Activated CD4-positive, alpha-beta T cell treated with anti-CD3 and anti-CD28 coated beads for 4 hours (primary cell): ENCODE data around the gene SPRR2B.
"Not testable (repeated sequence)": the region's sequence is repeated elsewhere in the genome, so short reads cannot be mapped to it uniquely, and the experiment has no call there.

Source experiments
- DNase-seq, 2 donors: peaks; one replicate each; pipeline ENCODE4 v3.0.0-alpha.2; 2020

The SPRR2B gene

DNA sequence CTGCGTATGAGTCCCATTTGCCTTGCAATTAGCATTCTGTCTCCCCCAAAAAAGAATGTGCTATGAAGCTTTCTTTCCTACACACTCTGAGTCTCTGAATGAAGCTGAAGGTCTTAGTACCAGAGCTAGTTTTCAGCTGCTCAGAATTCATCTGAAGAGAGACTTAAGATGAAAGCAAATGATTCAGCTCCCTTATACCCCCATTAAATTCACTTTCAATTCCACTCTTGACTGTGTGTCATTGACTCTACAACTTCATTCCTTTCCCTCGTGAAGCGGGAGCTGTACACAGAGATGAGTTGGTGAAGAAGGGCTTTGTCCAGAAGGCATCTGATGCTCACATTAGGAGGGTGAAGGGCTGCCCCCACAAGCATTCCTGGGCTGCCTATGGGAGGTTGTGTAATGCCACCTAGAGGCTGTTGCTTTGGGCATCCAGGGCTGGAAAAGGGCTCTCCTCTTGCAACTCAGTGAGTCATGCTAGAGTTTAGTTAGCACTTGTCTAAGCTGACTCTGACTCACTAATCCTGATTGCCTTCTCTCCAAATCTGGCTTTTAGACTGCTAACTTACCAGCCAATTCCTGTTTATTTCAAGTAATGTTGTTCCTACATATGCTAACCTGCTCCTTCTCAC lies 38.6 kb downstream of the SPRR2B start:
- DNase-seq = no peak

DNA sequence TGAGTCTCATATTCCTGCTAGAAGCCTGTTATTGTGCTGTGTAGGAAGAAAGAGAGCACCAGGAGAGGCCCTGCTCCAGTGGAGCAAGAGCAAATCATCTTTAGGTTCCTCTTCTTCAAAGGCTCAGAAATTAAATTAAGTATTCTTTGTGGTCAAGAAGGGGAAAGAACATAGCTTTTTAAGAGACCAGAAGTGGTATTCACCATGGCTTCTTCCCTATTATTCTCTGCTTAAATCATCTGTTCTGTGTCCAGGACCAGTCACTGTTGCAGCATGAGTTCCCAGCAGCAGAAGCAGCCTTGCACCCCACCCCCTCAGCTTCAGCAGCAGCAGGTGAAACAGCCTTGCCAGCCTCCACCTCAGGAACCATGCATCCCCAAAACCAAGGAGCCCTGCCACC lies 39.3 kb downstream of the SPRR2B start:
- no peak for DNase-seq

DNA sequence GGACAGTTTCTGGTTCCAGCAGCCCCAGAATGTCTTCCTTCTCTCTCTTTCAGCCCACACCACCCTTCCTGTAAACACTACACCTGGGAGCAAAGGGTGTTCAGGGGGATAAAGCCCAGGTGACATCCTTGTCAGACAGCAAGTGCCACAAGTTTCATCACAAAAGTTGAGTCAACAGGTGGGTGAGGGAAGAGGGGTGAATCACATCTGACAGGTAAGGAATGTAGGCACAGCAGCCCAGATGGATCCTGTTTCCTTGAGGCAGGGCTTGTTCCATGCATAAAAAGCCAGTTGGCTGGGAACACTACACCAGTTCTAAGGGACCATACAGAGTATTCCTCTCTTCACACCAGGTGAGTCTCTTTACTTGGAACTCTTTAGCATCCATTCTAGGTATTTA lies 40.5 kb downstream of the SPRR2B start, which contains the start of gene SPRR1B:
Gene SPRR1B, plus strand, starts transcription at position 309 of the 400 bp plus-strand sequence. CDS start 1,143 bp downstream, outside the sequence.
- DNase-seq = no peak

DNA sequence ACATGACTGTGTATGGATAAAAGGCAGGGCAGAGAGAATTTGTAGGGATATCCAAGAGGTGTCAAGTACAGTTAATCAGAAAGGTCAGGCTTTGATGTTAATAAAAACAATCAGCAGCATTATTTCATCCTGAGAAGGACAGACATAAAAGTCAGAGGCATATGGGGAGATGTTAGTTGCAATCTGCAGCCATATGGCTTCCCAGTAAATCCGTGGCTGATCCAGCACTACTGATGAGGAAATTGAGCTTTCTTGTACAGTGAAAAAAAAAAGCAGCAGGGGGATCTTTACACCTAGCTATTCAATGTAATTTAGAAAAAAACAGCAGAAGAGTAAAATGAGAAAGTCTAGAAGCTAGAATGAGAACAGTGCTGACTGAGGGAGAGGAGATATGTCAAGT lies 42.6 kb downstream of the SPRR2B start:
- DNase-seq = no peak

DNA sequence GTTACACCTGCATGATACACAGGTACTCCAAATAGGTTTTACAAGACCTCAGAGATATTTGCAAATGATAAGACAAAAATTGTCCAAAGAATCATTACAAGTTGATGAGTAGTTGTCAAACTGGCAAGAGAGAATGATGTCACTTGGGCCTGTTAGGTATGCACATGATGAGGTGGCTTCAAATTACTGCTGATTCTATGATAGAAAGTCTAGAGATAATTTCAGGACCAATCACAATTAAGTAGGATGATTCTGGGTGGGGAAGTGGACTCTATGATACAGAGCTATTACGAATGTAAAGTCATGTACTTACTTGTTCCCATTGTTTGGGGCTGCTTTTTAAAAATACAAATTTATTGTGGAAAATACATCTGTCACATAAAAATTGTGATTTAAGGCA lies 45.6 kb downstream of the SPRR2B start:
- DNase-seq = no peak

DNA sequence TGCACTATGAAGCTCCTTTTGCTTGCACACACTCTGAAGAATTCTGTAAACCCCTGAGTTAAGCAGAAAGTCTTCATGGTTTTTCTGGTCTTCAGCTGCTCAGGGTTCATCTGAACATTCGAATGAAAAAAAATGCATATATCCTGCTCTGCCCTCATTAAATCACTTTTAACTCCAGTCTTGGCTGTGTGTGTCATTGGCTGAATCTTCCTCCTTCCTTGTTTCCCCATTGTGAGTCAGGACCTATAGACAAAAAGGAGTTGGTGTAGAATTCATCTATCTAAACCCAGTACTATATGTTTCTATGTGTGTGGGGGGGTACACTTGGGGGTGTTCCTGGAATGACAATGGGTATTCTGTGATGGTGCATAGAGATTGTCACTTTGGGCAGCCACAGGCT lies 47.0 kb downstream of the SPRR2B start:
- no peak for DNase-seq

DNA sequence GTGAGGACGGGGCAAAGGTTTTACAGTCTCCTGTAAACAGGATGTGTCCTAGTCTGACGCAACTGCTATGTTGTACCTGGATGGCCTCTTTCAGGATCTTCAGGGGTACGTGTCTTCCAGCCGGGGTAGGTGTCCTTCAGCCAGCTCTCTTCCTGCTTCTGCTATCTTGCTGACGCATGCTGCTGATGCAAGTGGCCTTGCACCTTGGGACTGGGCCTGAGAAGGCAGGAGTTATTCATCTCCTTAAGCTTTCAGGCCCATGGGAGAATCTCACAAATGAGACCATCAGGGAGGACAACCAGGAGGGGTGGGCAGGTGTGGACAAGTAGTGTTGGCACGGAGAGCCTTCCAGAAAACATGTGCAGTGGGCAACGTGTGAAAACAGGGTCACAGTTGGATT lies 48.3 kb downstream of the SPRR2B start:
- DNase-seq = no peak

DNA sequence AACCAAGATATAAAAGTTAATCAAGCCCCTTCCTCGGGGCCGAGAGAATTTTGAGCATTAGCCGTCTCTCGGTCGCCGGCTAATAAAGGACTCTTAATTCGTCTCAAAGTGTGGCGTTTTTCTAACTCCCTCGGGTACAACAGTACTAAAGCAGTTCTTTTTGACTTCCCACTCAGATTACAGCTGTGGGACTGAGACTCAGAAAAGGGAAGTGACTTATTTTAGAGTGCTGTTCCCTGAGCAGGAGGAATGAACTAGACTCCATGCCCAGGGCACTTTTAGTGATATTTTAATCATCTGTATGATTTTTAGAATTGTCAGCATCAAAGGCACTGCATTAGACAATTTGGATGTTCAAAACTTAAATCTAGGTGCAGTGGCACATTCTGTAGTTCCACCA lies 49.1 kb downstream of the SPRR2B start:
- DNase-seq = not testable (repeated sequence)

DNA sequence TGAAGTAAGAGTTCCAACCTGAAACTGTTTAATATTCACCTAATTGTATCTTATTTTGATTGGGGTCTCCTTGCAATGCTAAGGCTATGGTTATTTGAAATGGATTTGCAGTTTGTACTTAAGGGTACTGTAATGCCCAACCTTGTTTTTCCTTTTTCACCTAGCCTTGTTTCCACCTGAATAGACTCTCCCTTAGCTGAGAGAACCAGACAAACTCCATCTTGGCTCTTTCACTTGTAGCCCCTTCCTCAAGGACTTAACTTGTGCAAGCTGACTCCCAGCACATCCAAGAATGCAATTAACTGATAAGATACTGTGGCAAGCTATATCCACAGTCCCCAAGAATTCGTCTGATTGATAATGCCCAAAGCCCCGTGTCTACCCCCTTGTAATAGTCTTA lies 49.6 kb downstream of the SPRR2B start:
- not testable (repeated sequence) for DNase-seq
